ENCODE results near the gene PLA2R1.

Gene PLA2R1

DNA sequence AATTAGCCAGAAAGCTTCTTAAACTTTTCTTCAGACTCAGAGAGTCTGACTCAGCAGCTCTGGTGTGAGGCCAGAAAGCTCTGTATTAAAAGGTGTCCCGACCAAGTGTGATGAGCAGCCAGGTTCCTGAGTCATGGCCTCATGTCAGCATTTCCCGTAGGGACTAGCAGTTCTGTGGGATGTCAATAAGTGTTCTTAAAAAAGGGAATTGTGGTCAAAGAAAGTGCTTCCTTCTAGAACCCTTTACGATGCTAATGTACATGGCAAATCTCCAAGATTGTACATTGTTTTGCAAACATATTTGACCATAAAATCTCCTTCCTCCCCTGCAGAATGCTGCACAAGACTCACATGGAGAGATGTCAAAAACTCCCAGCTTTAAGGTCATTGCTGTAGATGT lies 80.1 kb downstream of the PLA2R1 start:
- Histone ChIP-seq H4K20me1 (ENCODE audit: insufficient read depth, low read length, poor library complexity, severe bottlenecking) (no peaks in the 10 kb centered on the region), H3K4me1 (ENCODE audit: insufficient read depth, low read length, poor library complexity, severe bottlenecking) (no peaks in the 10 kb centered on the region), H3K9me3 (ENCODE audit: insufficient read depth, low read depth, low read length) (no peaks in the 10 kb centered on the region), H3K27me3 (ENCODE audit: insufficient read depth, low read length, poor library complexity, severe bottlenecking) (no peaks in the 10 kb centered on the region), H3F3A (ENCODE audit: low read depth) (no peaks in the 10 kb centered on the region), H3K4me2 (ENCODE audit: low read depth, low read length, poor library complexity, severe bottlenecking) (no peak overlapping the region), H3K4me3 (ENCODE audit: low read length, poor library complexity, severe bottlenecking) (no peak overlapping the region), H2AFZ (ENCODE audit: low read length) (no peak overlapping the region), H3K9me2 (replicated peaks; ENCODE audit: low read depth, low read length) (no peaks in the 10 kb centered on the region), H3K9ac (ENCODE audit: low read depth, low read length, poor library complexity, severe bottlenecking) (no peak overlapping the region), H3K79me2 (ENCODE audit: insufficient read depth, low read length) (no peaks in the 10 kb centered on the region), H3K36me3 (ENCODE audit: insufficient read depth, low read length) (no peaks in the 10 kb centered on the region)
- TF ChIP-seq, protein P1, sequence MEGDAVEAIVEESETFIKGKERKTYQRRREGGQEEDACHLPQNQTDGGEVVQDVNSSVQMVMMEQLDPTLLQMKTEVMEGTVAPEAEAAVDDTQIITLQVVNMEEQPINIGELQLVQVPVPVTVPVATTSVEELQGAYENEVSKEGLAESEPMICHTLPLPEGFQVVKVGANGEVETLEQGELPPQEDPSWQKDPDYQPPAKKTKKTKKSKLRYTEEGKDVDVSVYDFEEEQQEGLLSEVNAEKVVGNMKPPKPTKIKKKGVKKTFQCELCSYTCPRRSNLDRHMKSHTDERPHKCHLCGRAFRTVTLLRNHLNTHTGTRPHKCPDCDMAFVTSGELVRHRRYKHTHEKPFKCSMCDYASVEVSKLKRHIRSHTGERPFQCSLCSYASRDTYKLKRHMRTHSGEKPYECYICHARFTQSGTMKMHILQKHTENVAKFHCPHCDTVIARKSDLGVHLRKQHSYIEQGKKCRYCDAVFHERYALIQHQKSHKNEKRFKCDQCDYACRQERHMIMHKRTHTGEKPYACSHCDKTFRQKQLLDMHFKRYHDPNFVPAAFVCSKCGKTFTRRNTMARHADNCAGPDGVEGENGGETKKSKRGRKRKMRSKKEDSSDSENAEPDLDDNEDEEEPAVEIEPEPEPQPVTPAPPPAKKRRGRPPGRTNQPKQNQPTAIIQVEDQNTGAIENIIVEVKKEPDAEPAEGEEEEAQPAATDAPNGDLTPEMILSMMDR (conservative IDR thresholded peaks at IDR 0.05; ENCODE audit: low read length), result no peak
- no peak for TF ChIP-seq EZH2phosphoT487 (IDR thresholded peaks at IDR 0.05; ENCODE audit: borderline replicate concordance)

DNA sequence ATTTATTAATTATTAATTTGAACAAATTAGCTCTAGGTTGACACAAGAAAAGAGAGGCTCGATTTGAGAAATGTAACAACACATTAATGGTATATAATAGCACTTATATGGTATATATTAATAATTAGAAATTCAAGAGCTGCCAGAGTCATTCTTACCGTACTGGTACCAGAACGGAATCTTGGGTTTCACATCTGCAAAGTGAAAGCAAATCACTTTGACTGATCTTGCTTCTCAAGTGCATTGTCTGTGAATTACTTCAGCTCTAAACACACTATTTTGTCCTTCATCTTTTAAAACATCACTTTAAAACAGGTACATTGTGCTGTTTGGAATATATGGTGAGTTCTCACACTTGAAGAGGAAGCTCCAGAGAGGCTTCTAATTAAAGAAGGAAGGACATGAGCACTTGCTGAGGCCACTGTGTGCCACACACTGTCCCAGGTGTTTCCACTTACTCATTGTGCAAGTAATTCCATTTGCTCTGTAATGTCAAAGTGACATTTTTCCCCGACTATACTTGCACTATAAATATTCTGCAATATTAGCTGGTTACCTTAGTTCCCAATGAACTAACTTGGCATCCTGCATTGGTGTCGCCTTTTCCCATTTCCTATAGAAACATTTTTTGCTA lies 85.8 kb downstream of the PLA2R1 start:
- H3K4me2 ChIP-seq (ENCODE audit: low read depth, low read length, poor library complexity, severe bottlenecking), result no peak overlapping the region
- no peaks in the 10 kb centered on the region for H3K27me3 ChIP-seq (ENCODE audit: insufficient read depth, low read length, poor library complexity, severe bottlenecking)
- no peaks in the 10 kb centered on the region for H3K36me3 ChIP-seq (ENCODE audit: insufficient read depth, low read length)
- H2AFZ ChIP-seq (ENCODE audit: low read length), result no peak overlapping the region
- no peak overlapping the region for H3K4me3 ChIP-seq (ENCODE audit: low read length, poor library complexity, severe bottlenecking)
- H3K79me2 ChIP-seq (ENCODE audit: insufficient read depth, low read length), result no peaks in the 10 kb centered on the region
- no peaks in the 10 kb centered on the region for H4K20me1 ChIP-seq (ENCODE audit: insufficient read depth, low read length, poor library complexity, severe bottlenecking)
- H3K9me3 ChIP-seq (ENCODE audit: insufficient read depth, low read depth, low read length), result no peaks in the 10 kb centered on the region
- no peaks in the 10 kb centered on the region for H3K4me1 ChIP-seq (ENCODE audit: insufficient read depth, low read length, poor library complexity, severe bottlenecking)
- no peak overlapping the region for H3K9ac ChIP-seq (ENCODE audit: low read depth, low read length, poor library complexity, severe bottlenecking)
- TF ChIP-seq, protein P1 (conservative IDR thresholded peaks at IDR 0.05; ENCODE audit: low read length), result no peak
- no peak for TF ChIP-seq EZH2phosphoT487 (IDR thresholded peaks at IDR 0.05; ENCODE audit: borderline replicate concordance)
- no peaks in the 10 kb centered on the region for H3K9me2 ChIP-seq (replicated peaks; ENCODE audit: low read depth, low read length)
- no peaks in the 10 kb centered on the region for H3F3A ChIP-seq (ENCODE audit: low read depth)

DNA sequence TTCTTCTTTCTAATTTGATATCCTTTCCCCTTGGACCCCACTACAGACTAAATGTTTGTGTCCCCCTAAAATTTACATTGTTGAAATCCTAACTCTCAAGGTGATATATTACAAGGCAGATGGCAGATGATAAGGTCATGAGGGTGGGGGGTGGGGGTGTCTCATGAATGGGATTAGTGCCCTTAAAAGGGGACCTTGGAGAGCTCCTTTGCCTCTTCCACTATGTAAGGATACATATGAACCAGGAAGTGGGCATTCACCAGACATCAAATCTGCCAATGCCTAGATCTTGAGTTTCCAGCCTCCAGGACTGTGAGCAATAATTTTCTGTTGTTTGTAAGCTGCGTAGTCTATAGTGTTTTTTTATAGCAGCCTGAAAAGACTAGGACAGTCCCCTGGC lies 89.1 kb downstream of the PLA2R1 start:
- Histone ChIP-seq H3K9me3 (ENCODE audit: insufficient read depth, low read depth, low read length) (no peaks in the 10 kb centered on the region), H2AFZ (ENCODE audit: low read length) (no peak overlapping the region), H3K36me3 (ENCODE audit: insufficient read depth, low read length) (no peaks in the 10 kb centered on the region), H3K27me3 (ENCODE audit: insufficient read depth, low read length, poor library complexity, severe bottlenecking) (no peaks in the 10 kb centered on the region), H3F3A (ENCODE audit: low read depth) (no peaks in the 10 kb centered on the region), H3K4me3 (ENCODE audit: low read length, poor library complexity, severe bottlenecking) (no peak overlapping the region), H3K4me1 (ENCODE audit: insufficient read depth, low read length, poor library complexity, severe bottlenecking) (no peaks in the 10 kb centered on the region), H3K9me2 (replicated peaks; ENCODE audit: low read depth, low read length) (no peaks in the 10 kb centered on the region), H4K20me1 (ENCODE audit: insufficient read depth, low read length, poor library complexity, severe bottlenecking) (no peaks in the 10 kb centered on the region), H3K9ac (ENCODE audit: low read depth, low read length, poor library complexity, severe bottlenecking) (no peak overlapping the region), H3K79me2 (ENCODE audit: insufficient read depth, low read length) (no peaks in the 10 kb centered on the region), H3K4me2 (ENCODE audit: low read depth, low read length, poor library complexity, severe bottlenecking) (no peak overlapping the region)
- no peak for TF ChIP-seq EZH2phosphoT487 (IDR thresholded peaks at IDR 0.05; ENCODE audit: borderline replicate concordance)
- TF ChIP-seq, protein P1 (conservative IDR thresholded peaks at IDR 0.05; ENCODE audit: low read length), result no peak

Data from Loucy (cell line).